HL-60 (cell line): ENCODE measurements around the gene XYLT1.

Experiments used
- DNase-seq, 2 experiments: peaks; one replicate each; pipeline ENCODE4 v3.0.0-alpha.2; 2010 to 2020; ENCODE audit warnings: low read depth in 1 of 2, low spot score in 1 of 2
- H3K27ac ChIP-seq: fragments of 250-450 bp; sonication (Bioruptor Pico); replicated peaks from 2 replicates; pipeline ENCODE4 v1.5.1; 2020; ENCODE audit warnings: mild to moderate bottlenecking, moderate library complexity
- H3K27me3 ChIP-seq: fragments of 250-450 bp; sonication (Bioruptor Pico); 2 replicates; pipeline ENCODE4 v1.5.1; 2021; ENCODE audit warnings: mild to moderate bottlenecking, moderate library complexity; ENCODE audit not compliant: insufficient read depth, poor library complexity, severe bottlenecking
- H3K4me3 ChIP-seq: replicated peaks from 2 replicates; pipeline ENCODE4 v1.5.1; 2011; ENCODE audit warnings: mild to moderate bottlenecking, control low read depth, low read length; ENCODE audit not compliant: insufficient read depth
- CTCF ChIP-seq: IDR thresholded peaks from one replicate; pipeline ENCODE4 v1.5.1; 2011; ENCODE audit warnings: low read length, control low read depth, inconsistent platforms; ENCODE audit not compliant: insufficient read depth
- GABPA ChIP-seq: IDR thresholded peaks from 2 replicates; pipeline ENCODE4 v1.6.1; 2012; ENCODE audit warnings: low read depth
- POLR2AphosphoS5 ChIP-seq: IDR thresholded peaks from 2 replicates; pipeline ENCODE4 v1.6.1; 2012; ENCODE audit warnings: low read depth
- REST ChIP-seq: IDR thresholded peaks from 2 replicates; pipeline ENCODE4 v1.6.1; 2012; ENCODE audit warnings: low read depth; ENCODE audit not compliant: insufficient replicate concordance
- SPI1 ChIP-seq: IDR thresholded peaks from 2 replicates; pipeline ENCODE4 v1.6.1; 2012; ENCODE audit warnings: low read depth, mild to moderate bottlenecking, borderline replicate concordance

XYLT1 gene

GRCh38 chr16:17135439-17135838, 335.3 kb downstream of the XYLT1 start:
- H3K4me3 ChIP-seq: no peak overlapping the region
- TF ChIP-seq CTCF (no peak), POLR2AphosphoS5 (no peak), GABPA (no peak), REST (peak; percentile 65), SPI1 (no peak)
- no peak overlapping the region for H3K27ac ChIP-seq
- H3K27me3 ChIP-seq: no peaks in the 10 kb centered on the region
- no peak for DNase-seq

GRCh38 chr16:17134586-17134985, 336.2 kb downstream of the XYLT1 start:
- no peak overlapping the region for H3K4me3 ChIP-seq
- no peak for TF ChIP-seq POLR2AphosphoS5
- TF ChIP-seq CTCF: no peak
- TF ChIP-seq GABPA: no peak
- no peak for TF ChIP-seq REST
- TF ChIP-seq SPI1: no peak
- no peaks in the 10 kb centered on the region for H3K27me3 ChIP-seq
- H3K27ac ChIP-seq: no peak overlapping the region
- no peak for DNase-seq

- H3K27ac ChIP-seq: no peak overlapping the region
- TF ChIP-seq CTCF (no peak), POLR2AphosphoS5 (no peak), SPI1 (no peak), GABPA (no peak), REST (no peak)
- no peaks in the 10 kb centered on the region for H3K27me3 ChIP-seq
- no peak overlapping the region for H3K4me3 ChIP-seq
- no peak for DNase-seq
Observed at GRCh38 chr16:17133851-17134250, 336.9 kb downstream of the XYLT1 start.
